K562 (cell line): ENCODE data around the gene PGLYRP4. TPM values are rescaled to one million over a fixed set of nuclear protein-coding genes. Genes with fewer than 3 reads are reported as not detected.
"Not testable (repeated sequence)": the region's sequence is repeated elsewhere in the genome, so short reads cannot be mapped to it uniquely, and the experiment has no call there.

Source experiments
- ATAC-seq: fragments of 200-7000 bp; cut with Tn5 transposase; 3 replicates; pipeline ENCODE4 v1.9.1; 2020; ENCODE audit warnings: moderate library complexity
- BruUV-seq: library from RNA; stranded (reverse); fragments of 400-500 nt; replicated peaks from 2 replicates; lab custom pipeline; 2021; lab: Mats Ljungman, UMichigan
- CTCF ChIA-PET: fragments of 300-600 bp; formaldehyde crosslinking; extraction: SDS; loops from one replicate; lab custom pipeline; 2021; ENCODE audit warnings: low intra/inter-chr PET ratio; lab: Yijun Ruan, JAX
- POLR2A ChIA-PET: fragments of 300-600, 350-650 bp; sonication (Branson Sonifier 250); formaldehyde crosslinking; extraction: SDS; loops from one replicate; lab custom pipeline; 2021; ENCODE audit warnings: antibody characterized with exemption, inconsistent platforms; lab: Yijun Ruan, JAX
- DNase-seq, 4 experiments: peaks; one replicate each; pipeline versions ENCODE4 v3.0.0 to v3.0.0-alpha.2; 2011 to 2018; ENCODE audit warnings: low spot score in 3 of 4, mixed read lengths in 3 of 4; ENCODE audit errors: extremely low read depth in 1 of 4
- FAIRE-seq: peaks from 2 replicates; lab custom pipeline; 2011; peaks lifted over from hg19 to GRCh38; lab: Jason Lieb, UNC
- H2AFZ ChIP-seq: 2 replicates; pipeline ENCODE4 v1.6.0; 2011; ENCODE audit warnings: low read depth, low read length, control low read depth, inconsistent platforms
- H3K27ac ChIP-seq: fragments of 200-600 bp; 3 replicates; pipeline ENCODE4 v1.8.0; 2011; ENCODE audit warnings: low read depth, mild to moderate bottlenecking, control low read depth, inconsistent platforms, low read length, moderate library complexity, mixed read lengths; ENCODE audit errors: extremely low read depth
- H3K27me3 ChIP-seq, 2 experiments: fragments of 300-600 bp in 1 of 2; 2 replicates in 1 of 2; 3 replicates in 1 of 2; pipeline versions ENCODE4 v1.6.0 to v1.8.0; 2011; ENCODE audit warnings: inconsistent platforms in 2 of 2, low read length in 2 of 2, mild to moderate bottlenecking in 1 of 2, mixed read lengths in 1 of 2, moderate library complexity in 1 of 2; ENCODE audit not compliant: control insufficient read depth in 2 of 2, insufficient read depth in 2 of 2
- H3K36me3 ChIP-seq: fragments of 300-600 bp; 3 replicates; pipeline ENCODE4 v1.8.0; 2011; ENCODE audit warnings: mild to moderate bottlenecking, low read length, inconsistent platforms; ENCODE audit not compliant: control insufficient read depth, insufficient read depth
- H3K4me1 ChIP-seq, 2 experiments: fragments of 200-600 bp in 1 of 2; replicated peaks in 1 of 2; 2 replicates in 1 of 2; 3 replicates in 1 of 2; pipeline versions ENCODE4 v1.5.1 to v1.8.0; 2011; ENCODE audit warnings: inconsistent platforms in 2 of 2, low read length in 2 of 2, mild to moderate bottlenecking in 1 of 2, mixed read lengths in 1 of 2, moderate library complexity in 1 of 2; ENCODE audit not compliant: control insufficient read depth in 2 of 2, insufficient read depth in 2 of 2
- H3K4me2 ChIP-seq: 2 replicates; pipeline ENCODE4 v1.6.1; 2011; ENCODE audit warnings: low read length, control low read depth, inconsistent platforms, mixed read lengths; ENCODE audit not compliant: insufficient read depth
- H3K4me3 ChIP-seq: fragments of 200-600 bp; sonication (generic), shearing (Covaris generic); 2 replicates; pipeline ENCODE4 v1.5.1; 2016; ENCODE audit warnings: control low read depth, inconsistent platforms
- H3K79me2 ChIP-seq: fragments of 200-600 bp; 3 replicates; pipeline ENCODE4 v1.8.0; 2011; ENCODE audit warnings: low read length, inconsistent platforms; ENCODE audit not compliant: control insufficient read depth, insufficient read depth
- H3K9ac ChIP-seq, 2 experiments: 2 replicates each; pipeline versions ENCODE4 v1.6.0 to v1.6.1; 2011; ENCODE audit warnings: low read depth in 2 of 2, low read length in 2 of 2, control low read depth in 1 of 2, inconsistent platforms in 1 of 2, mild to moderate bottlenecking in 1 of 2, mixed read lengths in 1 of 2; ENCODE audit not compliant: insufficient read depth in 1 of 2
- H3K9me1 ChIP-seq: one replicate; pipeline ENCODE4 v1.6.0; 2011; ENCODE audit warnings: inconsistent platforms, mild to moderate bottlenecking, low read length, moderate library complexity; ENCODE audit not compliant: control insufficient read depth, insufficient read depth
- H3K9me3 ChIP-seq: replicated peaks from 2 replicates; pipeline ENCODE4 v1.5.1; 2011; ENCODE audit warnings: low read depth, low read length, inconsistent platforms; ENCODE audit not compliant: control insufficient read depth, insufficient read depth
- H4K20me1 ChIP-seq: replicated peaks from 2 replicates; pipeline ENCODE4 v1.6.1; 2011; ENCODE audit warnings: low read length, inconsistent platforms, mixed read lengths; ENCODE audit not compliant: control insufficient read depth, insufficient read depth
- ATF4 ChIP-seq: fragments of 450-650 bp; formaldehyde crosslinking; IDR thresholded peaks from 2 replicates; pipeline ENCODE4 v1.4.0; 2022; ENCODE audit warnings: mild to moderate bottlenecking, moderate library complexity
- SMARCE1 ChIP-seq: fragments of 450-650 bp; IDR thresholded peaks from 2 replicates; pipeline ENCODE4 v1.7.1; 2016; ENCODE audit warnings: mild to moderate bottlenecking
- SOX6 ChIP-seq: fragments of 450-650 bp; IDR thresholded peaks from 2 replicates; pipeline ENCODE4 v1.6.1; 2014; ENCODE audit warnings: mild to moderate bottlenecking
- SPI1 ChIP-seq: IDR thresholded peaks from 2 replicates; pipeline ENCODE4 v1.6.1; 2011; ENCODE audit warnings: low read depth, low read length, control low read depth, borderline replicate concordance
- ZNF507 ChIP-seq: conservative IDR thresholded peaks from 2 replicates; pipeline ENCODE4 v1.6.1; 2017; ENCODE audit warnings: missing genetic modification characterization, missing compliant biosample characterization
- WGBS: fragments of 100-300 bp; shearing (Covaris generic); methylation state at CpG from one replicate; pipeline ENCODE4 v1.1.6; 2016; ENCODE audit warnings: low coverage, mixed read lengths; ENCODE audit not compliant: insufficient coverage; ENCODE audit errors: missing lambda C conversion rate; 5-methylcytosine and 5-hydroxymethylcytosine counted together
- in situ Hi-C: fragments of 300-500 bp; cut with MboI; formaldehyde crosslinking; loops from 4 replicates; pipeline ENCODE4 v1.15.0; 2018; ENCODE audit warnings: inconsistent platforms, mixed read lengths
- intact Hi-C: fragments of 100-400 bp; cut with micrococcal nuclease; formaldehyde crosslinking; loops from 2 replicates; pipeline ENCODE4 v1.14.2; 2022
- polyA plus RNA-seq, 8 experiments: library from polyadenylated mRNA; depleted of rRNA in 4 of 8; stranded (reverse) in 5 of 8; unstranded in 3 of 8; fragments of >200 nt; fragmentation: Nextera tagmentation in 2 of 8; fragmentation: Illumina TruSeq in 1 of 8; extraction: Ambion mirVana in 2 of 8; extraction: Trizol in 1 of 8; gene quantifications; 2 replicates each; pipeline versions ENCODE4 v1.2.1 to v1.2.3, GENCODE V29; 2011 to 2014; ENCODE audit warnings: inconsistent platforms in 1 of 8, missing spikeins in 1 of 8
- total RNA-seq, 7 experiments: library from RNA; depleted of rRNA in 6 of 7; stranded (reverse); fragments of >200 nt in 6 of 7; fragmentation: Illumina TruSeq in 2 of 7; extraction: Trizol in 2 of 7; gene quantifications; 2 replicates each; pipeline versions ENCODE4 v1.2.1 to v1.2.3, GENCODE V29; 2011 to 2021; ENCODE audit warnings: low replicate concordance in 1 of 7

The PGLYRP4 gene
- total and polyA plus RNA-seq, 9 of the 15 experiments (the other 6 are each of a cell fraction or from before 2014, with no cell fraction given): 0.06 to 0.13 (median 0.11) TPM; not detected in 6

DNA sequence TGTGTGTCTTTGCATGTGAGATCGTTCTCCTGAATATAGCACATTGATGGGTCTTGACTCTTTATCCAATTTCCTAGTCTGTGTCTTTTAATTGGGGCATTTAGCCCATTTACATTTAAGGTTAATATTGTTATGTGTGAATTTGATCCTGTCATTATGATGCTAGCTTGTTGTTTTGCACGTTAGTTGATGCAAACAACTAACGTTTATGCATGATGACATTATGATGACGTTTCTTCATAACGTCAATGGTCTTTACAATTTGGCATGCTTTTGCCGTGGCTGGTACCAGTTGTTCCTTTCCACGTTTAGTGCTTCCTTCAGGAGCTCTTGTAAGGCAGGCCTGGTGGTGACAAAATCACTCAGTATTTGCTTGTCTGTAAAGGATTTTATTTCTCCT is 30.5 kb downstream of the PGLYRP4 start:
- H3K9me3 ChIP-seq, intact Hi-C loops, CTCF ChIA-PET, ATAC-seq, H4K20me1 ChIP-seq, H3K36me3 ChIP-seq, BruUV-seq, H3K4me2 ChIP-seq, DNase-seq, H3K4me1 ChIP-seq, POLR2A ChIA-PET, H3K79me2 ChIP-seq, H3K4me3 ChIP-seq, FAIRE-seq, H3K27ac ChIP-seq, H2AFZ ChIP-seq, H3K9me1 ChIP-seq, H3K27me3 ChIP-seq, H3K9ac ChIP-seq: not testable (repeated sequence)
- WGBS: 1% methylated on average over 7 of the region's 7 CpGs
- peak; percentile 57 for TF ChIP-seq ZNF507 (tag)
- TF ChIP-seq, all 486 proteins: peak for 1; not testable (repeated sequence) for 485
- in situ Hi-C loops: not testable (repeated sequence)

DNA sequence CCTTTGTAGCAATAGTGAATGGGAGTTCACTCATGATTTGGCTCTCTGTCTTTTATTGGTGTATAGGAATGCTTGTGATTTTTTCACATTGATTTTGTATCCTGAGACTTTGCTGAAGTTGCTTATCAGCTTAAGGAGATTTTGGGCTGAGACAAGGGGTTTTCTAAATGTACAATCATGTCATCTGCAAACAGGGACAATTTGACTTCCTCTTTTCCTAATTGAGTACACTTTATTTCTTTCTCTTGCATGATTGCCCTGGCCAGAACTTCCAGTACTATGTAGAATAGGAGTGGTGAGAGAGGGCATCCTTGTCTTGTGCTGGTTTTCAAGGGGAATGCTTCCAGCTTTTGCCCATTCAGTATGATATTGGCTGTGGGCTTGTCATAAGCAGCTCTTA is 32.6 kb downstream of the PGLYRP4 start:
- TF ChIP-seq ATF4 (CRISPR knock-in tag) (0 out of 2 replicates have a peak, but pooled peaks have one; percentile 29), SOX6 (peak; percentile 45; the same call in 1 of the 2 replicates), SPI1 (peak; percentile 16; the same call in 1 of the 2 replicates), SMARCE1 (peak; percentile 76; the same call in 1 of the 2 replicates)
- TF ChIP-seq, all 486 proteins: peak for 4; not testable (repeated sequence) for 482

More for the DNA sequence above, 32.6 kb downstream of the PGLYRP4 start:
- H3K9me1 ChIP-seq, H3K79me2 ChIP-seq, DNase-seq, ATAC-seq, BruUV-seq, H3K4me1 ChIP-seq, H3K36me3 ChIP-seq, H4K20me1 ChIP-seq, H2AFZ ChIP-seq, CTCF ChIA-PET, intact Hi-C loops, H3K4me3 ChIP-seq, POLR2A ChIA-PET, in situ Hi-C loops, H3K27me3 ChIP-seq, H3K27ac ChIP-seq, H3K9me3 ChIP-seq, FAIRE-seq, H3K4me2 ChIP-seq, H3K9ac ChIP-seq: not testable (repeated sequence)
